GM18907 (cell line): ENCODE measurements around the gene SELENOM.
A peak's percentile ranks its signal among the peaks of the same experiment; 100 is the strongest.

ENCODE experiments used
- ATAC-seq: cut with Tn5 transposase; IDR thresholded peaks from one replicate; pipeline ENCODE4 v1.9.1; 2021; ENCODE audit warnings: mild to moderate bottlenecking, moderate library complexity; ENCODE audit not compliant: unreplicated experiment

SELENOM gene

GRCh38 chr22:31092161-31092560 is 15.2 kb downstream of the SELENOM start:
- no peak for ATAC-seq

DNA sequence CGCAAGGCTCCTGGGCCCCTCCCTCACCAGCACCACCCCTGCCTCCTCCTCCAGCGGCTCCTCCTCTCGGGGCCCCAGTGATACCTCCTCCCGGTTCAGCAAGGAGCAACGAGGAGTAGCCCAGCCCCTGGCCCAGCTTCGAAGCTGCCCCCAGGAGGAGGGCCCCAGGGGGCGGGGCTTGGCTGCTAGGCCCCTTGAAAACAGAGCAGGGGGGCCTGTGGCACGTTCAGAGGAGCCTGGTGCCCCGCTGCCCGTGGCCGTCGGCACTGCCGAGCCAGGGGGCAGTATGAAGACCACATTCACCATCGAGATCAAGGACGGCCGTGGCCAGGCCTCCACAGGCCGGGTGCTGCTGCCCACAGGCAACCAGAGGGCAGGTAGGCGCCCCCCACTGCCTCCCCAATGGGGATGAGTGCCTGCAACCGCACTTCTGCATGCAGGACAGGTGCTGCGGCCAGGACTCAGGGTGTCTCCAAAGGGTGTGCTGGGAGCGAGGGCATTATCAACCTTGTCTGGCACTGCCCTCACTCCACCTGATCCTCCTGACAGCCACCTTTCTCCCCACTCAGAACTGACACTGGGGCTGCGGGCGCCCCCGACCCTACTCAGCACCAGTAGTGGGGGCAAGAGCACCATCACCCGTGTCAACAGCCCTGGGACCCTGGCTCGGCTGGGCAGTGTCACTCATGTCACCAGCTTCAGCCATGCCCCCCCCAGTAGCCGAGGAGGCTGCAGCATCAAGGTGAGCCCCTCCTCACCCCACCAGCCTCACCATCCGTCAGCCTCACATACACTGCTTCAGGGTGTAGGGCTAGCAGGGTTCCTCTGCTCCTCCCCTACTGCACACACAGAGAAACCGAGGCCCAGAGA is 16.0 kb downstream of the SELENOM start:
- ATAC-seq, result no peak

GRCh38 chr22:31090217-31091085 is 16.9 kb downstream of the SELENOM start:
- no peak for ATAC-seq

- ATAC-seq, result no peak
Measured at GRCh38 chr22:31089160-31090100, 17.9 kb downstream of the SELENOM start.

GRCh38 chr22:31088233-31088986 is 19.0 kb downstream of the SELENOM start:
- no peak for ATAC-seq

GRCh38 chr22:31087744-31088215 is 19.6 kb downstream of the SELENOM start:
- ATAC-seq, result no peak

DNA sequence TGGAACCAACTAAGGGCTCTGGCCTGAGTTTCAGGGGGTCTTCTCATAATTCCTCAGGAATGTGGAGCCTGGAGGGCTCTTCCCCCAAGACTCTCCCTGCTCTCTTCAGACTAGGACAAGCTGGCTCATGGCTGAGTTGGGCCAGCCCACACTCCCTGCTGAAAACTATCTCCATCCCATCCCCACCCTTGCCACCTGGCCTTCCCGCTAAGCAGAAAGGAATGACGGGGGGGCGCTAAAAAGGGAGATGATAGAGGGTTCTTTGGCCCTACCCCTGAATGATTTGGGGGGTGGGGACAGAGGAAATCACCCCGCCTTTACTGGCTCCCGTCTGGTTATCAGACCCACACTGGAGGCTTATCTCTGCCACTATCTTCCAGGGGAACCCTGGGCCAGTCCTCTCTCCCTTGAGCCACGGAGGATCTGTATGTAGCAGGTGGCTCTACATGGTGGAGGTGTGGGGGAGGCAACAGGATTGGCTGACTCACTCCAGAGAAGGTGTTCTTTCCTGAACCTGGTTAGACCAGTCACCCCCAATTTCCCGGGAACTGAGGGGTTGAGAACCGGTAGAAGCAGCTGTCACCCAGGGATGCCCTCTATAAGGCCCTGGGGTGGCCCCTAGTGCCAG is 20.6 kb downstream of the SELENOM start:
- no peak for ATAC-seq

DNA sequence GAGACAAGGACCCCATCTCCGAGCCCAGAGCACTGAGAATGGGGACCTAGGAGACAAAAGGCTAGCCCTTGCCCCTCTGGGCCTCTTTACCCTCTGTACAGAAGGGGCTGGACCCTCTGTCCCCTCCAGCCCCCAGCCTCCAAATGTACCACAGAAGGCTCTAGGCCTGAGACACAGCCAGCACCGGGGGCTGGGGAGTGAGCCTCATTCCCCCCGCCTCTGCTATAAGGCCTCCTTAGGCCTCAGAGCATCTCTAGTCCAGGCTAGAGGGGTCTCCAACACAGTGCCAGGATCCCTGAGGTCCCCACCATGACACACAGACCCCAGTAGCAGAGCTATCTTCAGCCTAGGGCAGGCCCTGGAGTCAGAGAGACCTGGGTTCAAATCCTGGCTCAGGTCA is 21.4 kb downstream of the SELENOM start:
- ATAC-seq, result no peak

GRCh38 chr22:31085493-31085824 is 21.9 kb downstream of the SELENOM start:
- no peak for ATAC-seq

- peak; percentile 75 for ATAC-seq
Measured at GRCh38 chr22:31084811-31085492, 22.4 kb downstream of the SELENOM start.

GRCh38 chr22:31083923-31084810 is 23.2 kb downstream of the SELENOM start:
- ATAC-seq, result peak; percentile 12

DNA sequence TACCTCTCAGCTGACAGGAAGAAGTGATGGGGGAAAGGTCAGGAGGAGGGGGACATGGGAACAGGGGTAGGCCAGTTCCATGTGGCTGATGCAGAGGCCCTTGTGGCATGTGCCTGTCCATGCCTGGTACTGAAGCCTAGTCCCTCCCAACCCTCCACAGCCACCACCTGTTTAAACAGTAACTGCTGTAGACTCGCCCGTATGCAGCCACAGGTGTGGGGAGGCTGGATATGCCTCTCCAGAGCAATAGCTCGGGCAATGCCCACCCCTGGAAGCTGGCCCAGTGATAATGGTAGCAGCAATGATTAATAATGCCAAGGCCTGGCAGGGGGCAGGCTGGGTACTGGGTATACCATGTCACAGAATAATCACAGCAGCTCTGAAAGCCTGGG is 24.0 kb downstream of the SELENOM start:
- no peak for ATAC-seq

- no peak for ATAC-seq
Measured at GRCh38 chr22:31082606-31083376, 24.6 kb downstream of the SELENOM start.

DNA sequence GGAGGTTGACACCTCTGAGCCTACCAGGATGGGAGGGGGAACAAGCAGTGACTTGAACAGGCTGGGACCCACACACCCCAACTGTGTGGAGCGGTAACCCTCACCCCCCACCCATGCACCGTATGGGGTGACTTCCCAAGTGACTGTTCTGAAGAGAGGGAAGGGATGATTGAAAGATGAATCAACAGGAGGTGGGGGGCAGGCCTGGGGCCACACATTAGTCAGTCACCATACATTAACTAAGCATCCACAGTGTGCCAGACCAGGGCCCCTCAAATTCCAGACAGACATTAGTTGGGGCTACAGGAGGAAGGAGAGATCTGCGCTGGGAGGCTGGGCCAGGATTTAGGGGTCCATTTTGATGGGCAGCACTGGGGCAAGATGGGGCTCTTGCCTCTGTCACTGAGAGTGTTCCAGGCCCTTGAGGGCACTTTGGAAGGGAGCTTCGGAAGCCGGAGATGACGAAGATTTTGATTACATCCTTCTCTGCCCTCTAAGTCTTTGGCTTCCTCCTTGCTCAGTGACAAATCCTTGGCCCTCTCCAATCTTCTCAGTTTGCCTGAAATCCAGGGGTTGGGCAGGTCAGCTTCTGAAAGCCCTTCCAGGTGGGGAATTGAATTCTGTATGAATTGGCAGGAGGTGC is 25.3 kb downstream of the SELENOM start:
- no peak for ATAC-seq

DNA sequence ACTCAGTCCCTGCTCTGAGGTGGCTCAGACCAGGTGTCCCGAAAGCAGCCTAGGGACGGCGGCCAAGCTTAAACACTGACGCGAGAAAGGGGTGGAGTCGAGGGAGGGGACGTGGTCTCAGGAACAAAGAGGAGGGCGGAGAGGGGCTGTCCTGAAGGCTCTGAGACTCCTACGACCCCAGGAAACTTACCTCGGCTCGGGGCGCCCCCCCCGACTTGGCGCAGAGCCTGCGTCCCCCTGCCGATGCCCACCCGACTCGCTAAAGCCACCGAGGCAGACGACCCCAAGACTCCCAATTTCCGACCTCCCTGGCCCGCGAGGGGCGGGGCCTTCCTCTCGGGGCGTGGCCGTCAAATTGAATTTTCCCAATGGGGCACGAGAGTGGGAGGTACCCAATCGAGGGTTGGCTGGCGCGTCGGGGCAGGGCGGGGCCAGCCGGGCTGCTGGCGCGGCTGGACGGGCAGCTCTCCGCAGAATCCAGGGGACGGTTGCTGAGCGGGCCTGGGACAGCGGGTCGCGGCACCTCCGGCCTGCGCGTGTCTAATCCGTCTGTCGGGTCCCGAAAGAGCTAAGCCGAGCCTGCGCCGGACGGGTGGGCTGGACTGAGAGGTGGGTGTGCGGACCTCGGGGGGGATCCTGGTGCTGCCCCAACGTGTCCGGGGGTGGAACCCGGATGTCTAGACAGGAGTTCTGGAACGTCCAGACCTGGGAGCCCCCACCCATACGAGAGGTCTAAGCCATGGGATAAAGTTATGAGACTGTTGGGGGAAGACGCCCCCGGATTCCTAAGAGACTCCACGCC is 26.3 kb downstream of the SELENOM start, which contains the start of gene SMTN:
Gene SMTN, plus strand, starts transcription at position 471 of the 802 bp plus-strand sequence. CDS start 1,941 bp downstream, outside the sequence.
- peak; percentile 48 for ATAC-seq
